ENCODE measurements around the gene NAPB.

NAPB gene

GRCh38 chr20:23437126-23437899 is 16.0 kb upstream of the NAPB start:
- no peak for DNase-seq

GRCh38 chr20:23436681-23437080 is 15.4 kb upstream of the NAPB start:
- no peak for DNase-seq

- DNase-seq = no peak
Measured at GRCh38 chr20:23435626-23436539, 14.6 kb upstream of the NAPB start.

- no peak for DNase-seq
Measured at GRCh38 chr20:23434521-23435313, 13.4 kb upstream of the NAPB start.

GRCh38 chr20:23433628-23434027 is 12.3 kb upstream of the NAPB start:
- DNase-seq = no peak

- no peak for DNase-seq
Measured at GRCh38 chr20:23425129-23425528, 3.8 kb upstream of the NAPB start.

- peak; percentile 68 for DNase-seq
Measured at GRCh38 chr20:23419995-23420901, 1.0 kb downstream of the NAPB start.

GRCh38 chr20:23419657-23419994 is 1.7 kb downstream of the NAPB start:
- no peak for DNase-seq

GRCh38 chr20:23417861-23418260 is 3.4 kb downstream of the NAPB start:
- no peak for DNase-seq

GRCh38 chr20:23415959-23416583 is 5.2 kb downstream of the NAPB start:
- DNase-seq = no peak

GRCh38 chr20:23415555-23415954 is 5.7 kb downstream of the NAPB start:
- DNase-seq = no peak

- DNase-seq = no peak
Measured at GRCh38 chr20:23414526-23415188, 6.6 kb downstream of the NAPB start.

- DNase-seq = no peak
Measured at GRCh38 chr20:23413862-23414422, 7.3 kb downstream of the NAPB start.

- peak; percentile 52 for DNase-seq
Measured at GRCh38 chr20:23412026-23412425, 9.3 kb downstream of the NAPB start.

GRCh38 chr20:23410916-23411695 is 10.2 kb downstream of the NAPB start:
- DNase-seq = no peak

GRCh38 chr20:23409800-23410199 is 11.5 kb downstream of the NAPB start:
- no peak for DNase-seq

GRCh38 chr20:23408957-23409356 is 12.3 kb downstream of the NAPB start:
- DNase-seq = no peak

GRCh38 chr20:23407781-23408464 is 13.4 kb downstream of the NAPB start:
- no peak for DNase-seq

GRCh38 chr20:23406880-23407279 is 14.4 kb downstream of the NAPB start:
- DNase-seq = no peak
